Erythroblast (primary cell): ENCODE results near the gene DGKI.

Source experiments
- GATA1 ChIP-seq: IDR thresholded peaks from 2 replicates; pipeline ENCODE4 v1.6.1; 2011; ENCODE audit warnings: low read depth, mild to moderate bottlenecking, control low read depth, low read length, moderate library complexity
- POLR2A ChIP-seq: IDR thresholded peaks from 2 replicates; pipeline ENCODE4 v1.6.1; 2011; ENCODE audit warnings: mild to moderate bottlenecking, low read length

GRCh38 chr7:137592232-137592896 lies 254.4 kb downstream of the DGKI start:
- TF ChIP-seq POLR2A (no peak), GATA1 (no peak)
